Fibroblast of skin of left biceps (primary cell): ENCODE results near the gene RSBN1L.

ENCODE experiments used
- DNase-seq, 2 experiments: peaks; one replicate each; pipeline ENCODE4 v3.0.0-alpha.2; 2013; ENCODE audit warnings: low read depth in 2 of 2

RSBN1L gene

GRCh38 chr7:77731716-77732115 lies 35.5 kb downstream of the RSBN1L start:
- no peak for DNase-seq

- DNase-seq, result no peak
Observed at GRCh38 chr7:77734659-77735421, 38.6 kb downstream of the RSBN1L start.

- no peak for DNase-seq
Observed at GRCh38 chr7:77735457-77735856, 39.2 kb downstream of the RSBN1L start.

GRCh38 chr7:77736991-77737390 lies 40.7 kb downstream of the RSBN1L start:
- DNase-seq, result no peak

DNA sequence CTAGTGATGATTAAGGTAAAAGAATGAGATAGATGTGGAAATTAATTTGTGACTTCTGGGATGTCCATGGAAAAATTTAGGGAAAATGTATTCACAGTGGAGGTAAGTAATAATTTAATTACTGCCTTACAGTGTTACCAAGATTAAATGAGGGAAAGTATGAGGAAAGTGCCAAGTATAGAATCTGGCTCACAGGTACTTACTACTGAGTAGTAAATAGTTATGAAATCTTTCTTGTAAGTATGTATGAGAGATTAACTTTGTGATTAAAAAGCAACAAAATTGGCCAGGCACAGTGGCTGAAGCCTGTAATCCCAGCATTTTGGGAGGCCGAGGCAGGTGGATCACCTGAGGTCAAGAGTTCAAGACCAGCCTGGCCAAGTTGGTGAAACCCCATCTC lies 42.1 kb downstream of the RSBN1L start:
- no peak for DNase-seq

- no peak for DNase-seq
Observed at GRCh38 chr7:77738871-77739270, 42.6 kb downstream of the RSBN1L start.

DNA sequence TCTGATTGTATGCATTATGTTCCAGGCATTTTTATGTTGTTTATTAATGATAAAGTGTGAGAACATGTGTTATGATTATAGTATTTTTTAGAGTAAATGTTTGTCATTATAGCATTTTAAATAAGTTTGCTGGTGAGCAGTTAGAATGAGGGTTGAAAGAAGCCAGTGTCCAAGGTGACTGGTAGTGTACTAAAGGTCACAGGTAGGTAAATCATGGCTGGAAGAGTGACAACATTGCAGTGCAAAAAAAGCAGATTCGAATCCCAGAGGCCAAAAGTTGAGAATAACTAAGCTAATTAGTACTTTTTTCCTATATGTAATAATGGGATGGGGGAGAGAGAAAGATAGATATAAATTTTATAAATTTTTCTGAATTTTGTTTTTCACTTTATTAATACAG lies 44.0 kb downstream of the RSBN1L start:
- DNase-seq, result no peak

DNA sequence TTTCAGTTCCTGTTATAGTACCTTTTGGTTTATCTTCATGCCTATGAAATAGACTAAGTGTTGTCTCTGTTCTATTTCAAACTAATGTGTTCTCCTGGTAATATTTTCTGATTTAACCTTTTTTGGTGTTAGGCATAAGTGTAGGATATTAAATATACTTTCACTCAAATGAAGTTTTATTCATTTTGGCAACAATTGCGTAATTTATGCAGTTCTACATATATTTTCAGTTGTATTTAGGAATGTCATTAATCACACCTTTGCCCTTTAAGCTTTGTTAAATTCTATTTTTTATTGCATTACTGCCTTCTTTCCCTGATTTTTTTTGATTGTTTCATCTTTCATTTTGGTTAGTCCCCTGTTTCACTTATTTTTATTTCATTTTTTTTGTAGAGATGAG lies 47.3 kb downstream of the RSBN1L start:
- no peak for DNase-seq

DNA sequence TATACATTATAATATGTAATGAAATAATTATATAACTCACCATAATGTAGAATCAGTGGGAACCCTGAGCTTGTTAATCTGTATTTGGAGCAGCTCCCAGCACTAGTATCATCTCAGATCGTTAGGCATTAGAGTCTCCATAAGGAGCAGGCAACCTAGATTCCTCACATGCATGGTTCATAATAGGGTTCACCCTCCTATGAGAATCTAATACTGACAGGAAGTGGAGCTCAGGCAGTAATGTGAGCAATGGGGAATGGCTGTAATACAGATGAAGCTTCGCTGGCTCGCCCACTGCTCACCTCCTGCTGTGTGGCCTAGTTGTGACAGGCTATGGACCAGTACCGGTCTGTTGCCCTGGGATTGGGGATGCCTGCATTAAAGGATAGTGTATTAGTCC lies 49.5 kb downstream of the RSBN1L start:
- DNase-seq, result no peak

GRCh38 chr7:77746164-77746823 lies 50.0 kb downstream of the RSBN1L start:
- no peak for DNase-seq

- DNase-seq, result no peak
Observed at GRCh38 chr7:77746824-77747165, 50.5 kb downstream of the RSBN1L start.

DNA sequence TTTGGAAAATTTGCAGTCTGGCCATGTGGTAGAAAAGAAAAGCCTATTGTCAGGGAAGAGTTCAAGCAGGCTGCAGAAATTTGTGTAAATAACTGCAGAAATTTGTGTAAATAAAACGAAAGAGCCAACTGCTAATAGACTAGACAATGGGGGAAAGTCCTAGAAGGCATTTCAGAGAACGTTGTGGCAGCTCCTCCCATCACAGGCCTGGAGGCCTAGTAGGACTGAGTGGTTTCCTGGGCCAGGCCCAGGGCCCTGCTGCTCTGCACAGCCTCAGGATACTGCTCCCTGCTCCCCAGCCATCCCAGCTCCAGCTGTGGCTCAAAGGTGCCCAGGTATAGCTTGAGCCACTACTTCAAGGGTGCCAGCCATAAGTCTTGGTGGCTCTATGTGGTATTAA lies 50.9 kb downstream of the RSBN1L start:
- no peak for DNase-seq

DNA sequence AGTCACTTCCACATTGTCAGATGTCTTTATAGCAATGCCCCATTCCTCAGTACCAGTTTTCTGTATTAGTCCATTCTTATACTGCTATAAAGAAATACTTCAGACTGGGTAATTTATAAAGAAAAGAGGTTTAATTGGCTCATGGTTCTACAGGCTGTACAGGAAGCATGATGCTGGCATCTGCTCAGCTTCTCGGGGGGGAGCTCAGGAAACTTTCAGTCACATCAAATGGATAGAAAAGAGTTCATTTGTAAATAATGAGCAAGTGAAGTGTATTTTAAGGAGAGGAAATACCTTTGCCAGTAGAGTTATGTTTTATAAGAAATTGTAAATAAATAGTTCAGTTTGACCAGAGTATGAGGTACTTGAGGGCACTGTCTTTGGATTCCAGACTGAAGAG lies 51.5 kb downstream of the RSBN1L start:
- DNase-seq, result no peak

- no peak for DNase-seq
Observed at GRCh38 chr7:77752016-77752415, 55.8 kb downstream of the RSBN1L start.

- DNase-seq, result no peak
Observed at GRCh38 chr7:77753173-77753572, 56.9 kb downstream of the RSBN1L start.

DNA sequence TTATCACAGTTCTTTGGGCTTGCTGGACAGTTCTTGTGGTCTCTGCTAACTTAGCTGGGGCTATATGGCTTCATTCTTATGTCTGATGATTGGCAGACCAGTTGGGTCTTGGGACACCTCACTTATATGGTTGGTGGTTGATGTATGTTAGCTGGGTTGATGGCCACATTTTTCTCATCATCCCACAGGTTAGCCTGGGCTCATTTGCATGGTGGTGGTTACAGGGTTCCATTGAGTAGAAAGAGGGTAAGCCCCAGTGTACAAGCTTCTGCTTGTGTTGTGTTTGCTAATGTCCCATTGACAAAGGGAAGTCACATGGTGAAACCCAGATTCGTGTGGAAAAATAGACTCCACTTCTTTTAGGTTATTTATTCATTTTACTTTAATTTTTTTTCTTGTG lies 61.3 kb downstream of the RSBN1L start:
- no peak for DNase-seq

DNA sequence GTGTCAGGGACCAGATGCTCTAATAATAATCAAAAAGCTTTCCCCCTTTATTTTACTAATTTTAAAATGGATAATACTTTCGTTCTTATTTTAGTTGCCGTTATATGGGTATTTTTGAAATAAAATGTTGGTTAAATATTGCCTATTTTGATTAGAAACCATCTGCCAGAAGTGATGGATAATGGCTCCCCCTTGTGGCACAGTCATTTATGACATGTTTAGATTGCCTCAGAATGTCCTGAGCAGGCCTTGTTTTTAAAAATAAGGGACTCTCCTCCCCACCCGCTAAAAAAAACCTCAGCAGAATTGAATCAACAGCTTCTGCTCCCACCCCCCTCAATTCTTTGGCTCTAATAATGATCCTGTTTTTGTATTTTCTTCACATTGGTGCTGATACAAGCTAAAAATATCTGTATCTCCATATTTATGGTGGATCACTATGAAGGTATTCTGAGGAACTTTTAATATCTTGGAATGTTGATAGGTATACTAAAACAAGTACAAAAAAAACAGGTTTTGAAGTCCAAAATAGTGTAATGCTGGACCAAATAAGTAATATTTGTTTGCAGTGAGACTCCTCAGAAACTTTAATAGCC lies 63.1 kb downstream of the RSBN1L start:
- DNase-seq, result peak in 1 of 2 experiments; percentile 17

DNA sequence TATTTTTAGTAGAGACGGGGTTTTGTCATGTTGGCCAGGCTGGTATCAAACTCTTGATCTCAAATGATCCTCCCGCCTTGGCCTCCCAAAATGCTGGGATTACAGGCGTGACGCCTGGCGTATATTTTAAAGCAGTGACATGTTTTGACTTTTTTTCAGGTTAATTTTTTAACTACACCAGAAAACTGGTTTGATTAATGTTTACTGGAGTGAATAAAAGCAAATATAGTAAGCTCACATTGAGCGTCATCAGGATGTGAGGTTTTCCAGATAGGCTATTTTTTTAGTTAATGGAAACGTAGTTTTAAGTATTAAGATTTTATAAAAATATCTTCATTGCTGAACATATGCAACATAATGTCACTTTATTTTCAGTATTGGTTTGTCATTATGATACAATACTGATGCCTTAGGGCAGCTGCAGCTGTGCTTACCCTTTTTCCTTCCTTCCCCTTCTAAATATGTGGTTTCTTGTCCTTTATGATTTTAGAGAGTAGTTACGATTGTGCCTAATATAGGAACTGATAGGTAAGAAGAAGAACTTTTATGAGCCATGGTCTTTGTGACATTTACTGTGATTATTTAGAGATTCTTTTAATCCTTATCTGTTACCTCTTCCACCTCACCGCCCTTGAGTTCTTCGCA lies 64.7 kb downstream of the RSBN1L start:
- no peak for DNase-seq

DNA sequence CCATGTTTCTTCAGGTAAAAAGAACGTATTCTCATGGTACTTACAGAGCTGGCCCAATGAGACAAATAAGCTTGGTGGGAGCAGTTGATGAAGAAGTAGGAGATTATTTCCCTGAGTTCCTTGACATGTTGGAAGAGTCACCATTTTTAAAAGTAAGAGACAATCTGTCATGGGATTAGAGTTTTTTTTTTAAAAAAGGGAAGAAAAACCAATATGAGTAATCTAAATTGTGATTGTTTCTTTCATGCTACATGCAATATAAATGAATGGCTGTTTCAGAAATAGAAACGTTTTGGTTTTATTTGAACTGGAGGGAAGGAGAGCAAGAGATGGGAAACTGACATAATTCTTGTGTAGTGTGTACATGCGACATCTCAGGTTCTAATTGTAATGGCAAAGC lies 69.2 kb downstream of the RSBN1L start:
- no peak for DNase-seq

- DNase-seq, result peak in 1 of 2 experiments; percentile 6
Observed at GRCh38 chr7:77765906-77766800, 69.9 kb downstream of the RSBN1L start.

- DNase-seq, result no peak
Observed at GRCh38 chr7:77766801-77767605, 70.7 kb downstream of the RSBN1L start.
